Brain microvascular endothelial cell (primary cell): ENCODE data around the gene SPC24.

Experiments
- DNase-seq: peaks from one replicate; pipeline ENCODE4 v3.0.0-alpha.2; 2020
- H3K27ac ChIP-seq: fragments of 250-450 bp; sonication (Bioruptor Pico); 2 replicates; pipeline ENCODE4 v1.5.1; 2020; ENCODE audit warnings: mild to moderate bottlenecking, moderate library complexity
- H3K27me3 ChIP-seq: fragments of 250-450 bp; sonication (Bioruptor Pico); replicated peaks from 2 replicates; pipeline ENCODE4 v1.5.1; 2020; ENCODE audit warnings: mild to moderate bottlenecking
- H3K36me3 ChIP-seq: fragments of 250-450 bp; sonication (Bioruptor Pico); replicated peaks from 2 replicates; pipeline ENCODE4 v1.5.1; 2020; ENCODE audit warnings: mild to moderate bottlenecking
- H3K4me3 ChIP-seq: 2 replicates; pipeline ENCODE4 v1.5.1; 2011; ENCODE audit warnings: low read depth, mild to moderate bottlenecking, control low read depth, low read length, moderate library complexity
- CTCF ChIP-seq: IDR thresholded peaks from 2 replicates; pipeline ENCODE4 v1.5.1; 2011; ENCODE audit warnings: low read depth, mild to moderate bottlenecking, moderate library complexity, low read length, control low read depth, inconsistent platforms; ENCODE audit errors: missing control alignments
- in situ Hi-C: cut with HindIII; loops from 2 replicates; pipeline ENCODE4 v1.10.0; 2017; ENCODE audit warnings: low sequenced_read_pairs, low pct_ligation_motif_present

Gene SPC24

GRCh38 chr19:11176466-11177193, 21.0 kb upstream of the SPC24 start:
- H3K27ac ChIP-seq = no peak overlapping the region
- H3K4me3 ChIP-seq = no peak overlapping the region
- in situ Hi-C loops = no loop called here
- H3K36me3 ChIP-seq = peaks cover 35% of the 10 kb centered on the region
- DNase-seq = no peak
- no peak for TF ChIP-seq CTCF
- no peaks in the 10 kb centered on the region for H3K27me3 ChIP-seq

- TF ChIP-seq CTCF = no peak
Measured at GRCh38 chr19:11175920-11176319, 20.3 kb upstream of the SPC24 start.

GRCh38 chr19:11174336-11174735, 18.8 kb upstream of the SPC24 start:
- Histone ChIP-seq H3K27me3 (no peaks in the 10 kb centered on the region), H3K27ac (no peak overlapping the region), H3K4me3 (no peak overlapping the region), H3K36me3 (peaks cover 45% of the 10 kb centered on the region)
- no peak for TF ChIP-seq CTCF
- DNase-seq = no peak
- in situ Hi-C loops = no loop called here

More at GRCh38 chr19:11175920-11176319, 20.3 kb upstream of the SPC24 start:
- no peaks in the 10 kb centered on the region for H3K27me3 ChIP-seq
- no peak overlapping the region for H3K27ac ChIP-seq
- H3K36me3 ChIP-seq = peaks cover 35% of the 10 kb centered on the region
- no peak overlapping the region for H3K4me3 ChIP-seq
- DNase-seq = no peak
- in situ Hi-C loops = no loop called here

- no peak for TF ChIP-seq CTCF
- H3K27me3 ChIP-seq = no peaks in the 10 kb centered on the region
- no peak overlapping the region for H3K27ac ChIP-seq
- no peak overlapping the region for H3K4me3 ChIP-seq
- in situ Hi-C loops = no loop called here
- DNase-seq = no peak
- peaks cover 48% of the 10 kb centered on the region for H3K36me3 ChIP-seq
Measured at GRCh38 chr19:11173516-11174155, 18.1 kb upstream of the SPC24 start.

- Histone ChIP-seq H3K27me3 (no peaks in the 10 kb centered on the region), H3K36me3 (peaks cover 48% of the 10 kb centered on the region), H3K27ac (no peak overlapping the region), H3K4me3 (no peak overlapping the region)
- in situ Hi-C loops = no loop called here
- no peak for DNase-seq
- no peak for TF ChIP-seq CTCF
Measured at GRCh38 chr19:11172576-11172975, 17.0 kb upstream of the SPC24 start.
